GM21825 (cell line): Measurements from ENCODE around the gene MYO5B.
"Not testable (repeated sequence)": the region's sequence is repeated elsewhere in the genome, so short reads cannot be mapped to it uniquely, and the experiment has no call there.

Experiments used
- ATAC-seq: cut with Tn5 transposase; IDR thresholded peaks from one replicate; pipeline ENCODE4 v1.9.1; 2021; ENCODE audit warnings: mild to moderate bottlenecking, moderate library complexity; ENCODE audit not compliant: unreplicated experiment

MYO5B gene

GRCh38 chr18:49894517-49895226, 300.3 kb downstream of the MYO5B start:
- no peak for ATAC-seq

GRCh38 chr18:49893036-49893435, 301.9 kb downstream of the MYO5B start:
- no peak for ATAC-seq

- ATAC-seq = no peak
Observed at GRCh38 chr18:49892148-49892924, 302.6 kb downstream of the MYO5B start.

GRCh38 chr18:49890041-49890440, 304.9 kb downstream of the MYO5B start:
- ATAC-seq = no peak

GRCh38 chr18:49889552-49889951, 305.4 kb downstream of the MYO5B start:
- not testable (repeated sequence) for ATAC-seq

GRCh38 chr18:49886891-49887764, 307.8 kb downstream of the MYO5B start:
- no peak for ATAC-seq

GRCh38 chr18:49884959-49885358, 310.0 kb downstream of the MYO5B start:
- no peak for ATAC-seq

GRCh38 chr18:49884465-49884864, 310.5 kb downstream of the MYO5B start:
- ATAC-seq = no peak

GRCh38 chr18:49880661-49881060, 314.3 kb downstream of the MYO5B start:
- no peak for ATAC-seq

- ATAC-seq = no peak
Observed at GRCh38 chr18:49879271-49879580, 315.7 kb downstream of the MYO5B start.

GRCh38 chr18:49878567-49879270, 316.2 kb downstream of the MYO5B start:
- no peak for ATAC-seq

- no peak for ATAC-seq
Observed at GRCh38 chr18:49878015-49878414, 316.9 kb downstream of the MYO5B start.

- no peak for ATAC-seq
Observed at GRCh38 chr18:49876536-49876935, 318.4 kb downstream of the MYO5B start.

- no peak for ATAC-seq
Observed at GRCh38 chr18:49875783-49876182, 319.2 kb downstream of the MYO5B start.

GRCh38 chr18:49875155-49875554, 319.8 kb downstream of the MYO5B start:
- no peak for ATAC-seq

- peak; percentile 61 for ATAC-seq
Observed at GRCh38 chr18:49874238-49874637, 320.7 kb downstream of the MYO5B start.

- no peak for ATAC-seq
Observed at GRCh38 chr18:49869354-49869753, 325.6 kb downstream of the MYO5B start.

- no peak for ATAC-seq
Observed at GRCh38 chr18:49866680-49867079, 328.3 kb downstream of the MYO5B start.

- no peak for ATAC-seq
Observed at GRCh38 chr18:49865401-49865800, 329.5 kb downstream of the MYO5B start.

- no peak for ATAC-seq
Observed at GRCh38 chr18:49863769-49864621, 331.0 kb downstream of the MYO5B start.
